HCT116 (cell line): Measurements from ENCODE around the gene ILF2. TPM values are rescaled to one million over a fixed set of nuclear protein-coding genes. Genes with fewer than 3 reads are reported as not detected.

ENCODE experiments used
- ATAC-seq: fragments of 200-7000 bp; cut with Tn5 transposase; 2 replicates; pipeline ENCODE4 v1.9.1; 2020; ENCODE audit warnings: mild to moderate bottlenecking, moderate library complexity
- BruUV-seq: library from RNA; stranded (reverse); fragments of 400-500 nt; replicated peaks from 2 replicates; lab custom pipeline; 2021; lab: Mats Ljungman, UMichigan
- CTCF ChIA-PET: fragments of 300-600 bp; sonication (Branson Sonifier 250); formaldehyde crosslinking; loops from one replicate; lab custom pipeline; 2021; ENCODE audit warnings: antibody characterized with exemption; lab: Charles Lee
- POLR2A ChIA-PET: fragments of 300-600, 350-600 bp; sonication (Branson Sonifier 250); formaldehyde crosslinking; loops from one replicate; lab custom pipeline; 2021; ENCODE audit warnings: antibody characterized with exemption; lab: Charles Lee
- RAD21 ChIA-PET, 2 experiments: fragments of 300-600 bp; sonication (Branson Sonifier 250); formaldehyde crosslinking; loops; one replicate each; lab custom pipeline; 2023; ENCODE audit warnings: low total read pairs in 2 of 2; ENCODE audit not compliant: uncharacterized antibody in 2 of 2, unreplicated experiment in 2 of 2, low non-redundant PET in 1 of 2; lab: Charles Lee
- DNase-seq: peaks from one replicate; pipeline ENCODE4 v3.0.0-alpha.2; 2010; ENCODE audit warnings: low read depth, low spot score
- H2AFZ ChIP-seq: fragments of 200-600 bp; shearing (Covaris generic), sonication (generic); 2 replicates; pipeline ENCODE4 v1.6.1; 2017; ENCODE audit warnings: low read depth, mixed run types, mixed read lengths, antibody characterized with exemption, low read length; ENCODE audit not compliant: poor library complexity, severe bottlenecking
- H3K27ac ChIP-seq: 2 replicates; pipeline ENCODE4 v1.5.1; 2012; ENCODE audit warnings: low read depth, low read length
- H3K27me3 ChIP-seq: fragments of 200-600 bp; sonication (generic); 2 replicates; pipeline ENCODE4 v1.6.1; 2016; ENCODE audit warnings: mixed run types, low read length, mixed read lengths; ENCODE audit not compliant: insufficient read depth
- H3K36me3 ChIP-seq, 2 experiments: fragments of 200-500 bp in 1 of 2; fragments of 200-600 bp in 1 of 2; sonication (Bioruptor generic) in 1 of 2; sonication (generic) in 1 of 2; 2 replicates each; pipeline versions ENCODE4 v1.5.1 to v1.6.1; 2014 to 2016; ENCODE audit warnings: low read length in 2 of 2, inconsistent platforms in 1 of 2, mixed read lengths in 1 of 2, mixed run types in 1 of 2; ENCODE audit not compliant: insufficient read depth in 2 of 2, control insufficient read depth in 1 of 2
- H3K4me1 ChIP-seq, 2 experiments: fragments of 200-600 bp in 1 of 2; sonication (generic) in 1 of 2; 2 replicates each; pipeline versions ENCODE4 v1.5.1 to v1.6.1; 2012 to 2017; ENCODE audit warnings: low read length in 2 of 2, inconsistent platforms in 1 of 2, mild to moderate bottlenecking in 1 of 2, mixed read lengths in 1 of 2, mixed run types in 1 of 2, moderate library complexity in 1 of 2; ENCODE audit not compliant: insufficient read depth in 2 of 2, control insufficient read depth in 1 of 2
- H3K4me2 ChIP-seq: fragments of 200-600 bp; sonication (generic); 2 replicates; pipeline ENCODE4 v1.6.1; 2017; ENCODE audit warnings: mixed run types, low read length, mixed read lengths
- H3K4me3 ChIP-seq, 2 experiments: fragments of 200-600 bp in 1 of 2; sonication (generic) in 1 of 2; replicated peaks in 1 of 2; 2 replicates each; pipeline ENCODE4 v1.5.1; 2011 to 2016; ENCODE audit warnings: low read length in 2 of 2, control low read depth in 1 of 2, low read depth in 1 of 2, mild to moderate bottlenecking in 1 of 2, mixed read lengths in 1 of 2, mixed run types in 1 of 2
- H3K79me2 ChIP-seq: fragments of 200-600 bp; sonication (generic); 2 replicates; pipeline ENCODE4 v1.6.1; 2017; ENCODE audit warnings: mild to moderate bottlenecking, mixed run types, low read length, moderate library complexity, mixed read lengths; ENCODE audit not compliant: insufficient read depth
- H3K9ac ChIP-seq: fragments of 200-600 bp; sonication (generic); 2 replicates; pipeline ENCODE4 v1.6.1; 2016; ENCODE audit warnings: low read length, mixed read lengths
- H3K9me2 ChIP-seq: fragments of 200-600 bp; sonication (generic), shearing (Covaris generic); 2 replicates; pipeline ENCODE4 v1.6.1; 2017; ENCODE audit warnings: mixed run types, mild to moderate bottlenecking, moderate library complexity; ENCODE audit not compliant: insufficient read depth
- H3K9me3 ChIP-seq, 2 experiments: fragments of 200-500 bp in 1 of 2; fragments of 200-600 bp in 1 of 2; sonication (Bioruptor generic) in 1 of 2; sonication (generic) in 1 of 2; 2 replicates each; pipeline ENCODE4 v1.6.1; 2014 to 2017; ENCODE audit warnings: low read length in 2 of 2, mixed read lengths in 2 of 2, inconsistent platforms in 1 of 2, low read depth in 1 of 2, mild to moderate bottlenecking in 1 of 2, mixed run types in 1 of 2, moderate library complexity in 1 of 2; ENCODE audit not compliant: control insufficient read depth in 1 of 2, insufficient read depth in 1 of 2
- H4K20me1 ChIP-seq: fragments of 200-600 bp; sonication (generic), shearing (Covaris generic); 2 replicates; pipeline ENCODE4 v1.6.1; 2017; ENCODE audit warnings: mixed run types, mild to moderate bottlenecking, moderate library complexity; ENCODE audit not compliant: insufficient read depth
- EGR1 ChIP-seq: IDR thresholded peaks from 2 replicates; pipeline ENCODE4 v1.6.1; 2012; ENCODE audit warnings: low read depth
- FOSL1 ChIP-seq: IDR thresholded peaks from 2 replicates; pipeline ENCODE4 v1.6.1; 2012; ENCODE audit warnings: low read depth
- JUND ChIP-seq: IDR thresholded peaks from 2 replicates; pipeline ENCODE4 v1.6.1; 2012
- POLR2A ChIP-seq: IDR thresholded peaks from 2 replicates; pipeline ENCODE4 v1.7.0; 2011; ENCODE audit warnings: borderline replicate concordance; ENCODE audit not compliant: insufficient read depth, insufficient read length; ENCODE audit errors: extremely low read depth
- POLR2AphosphoS5 ChIP-seq: IDR thresholded peaks from 2 replicates; pipeline ENCODE4 v1.6.1; 2011; ENCODE audit warnings: mild to moderate bottlenecking, low read depth, low read length, moderate library complexity
- SIN3A ChIP-seq: IDR thresholded peaks from 2 replicates; pipeline ENCODE4 v1.6.1; 2012; ENCODE audit warnings: low read depth
- intact Hi-C: fragments of 100-400 bp; cut with micrococcal nuclease; formaldehyde crosslinking; loops from 2 replicates; pipeline ENCODE4 v1.10.0; 2022
- total RNA-seq: library from RNA; stranded (reverse); gene quantifications from one replicate; pipeline ENCODE4 v1.2.1, GENCODE V29; 2021; ENCODE audit not compliant: unreplicated experiment

Gene ILF2
- total RNA-seq, 1 experiment from 2014 or later: 335 TPM

GRCh38 chr1:153648000-153648643, 22.7 kb downstream of the ILF2 start:
- Histone ChIP-seq H3K4me3 (no peak overlapping the region), H3K79me2 (peaks cover 20% of the 10 kb centered on the region; the same call in 1 of the 2 replicates), H3K36me3 (peaks cover 28 to 31% of the 10 kb centered on the region in 2 experiments), H4K20me1 (peaks cover 6% of the 10 kb centered on the region; the same call in 1 of the 2 replicates), H3K9me3 (no peaks in the 10 kb centered on the region), H3K4me2 (no peak overlapping the region), H3K9ac (no peak overlapping the region), H3K27ac (no peak overlapping the region), H3K9me2 (no peaks in the 10 kb centered on the region), H2AFZ (no peak overlapping the region), H3K27me3 (no peaks in the 10 kb centered on the region), H3K4me1 (peaks cover 0 to 8% of the 10 kb centered on the region in 2 experiments; a peak in 2 of 4 replicates)
- ATAC-seq (peak; percentile 21), DNase-seq (no peak)
- RAD21 ChIA-PET: no interaction called here
- CTCF ChIA-PET: interaction anchor here (1.5 to 1.6 kb wide), 2 partner anchors 75 to 137 kb away, joined by 4 to 7 read pairs; no protein-coding TSS in a partner anchor
- intact Hi-C loops: no loop called here
- no TSS peak for BruUV-seq
- TF ChIP-seq FOSL1 (no peak), POLR2A (no peak), EGR1 (no peak), POLR2AphosphoS5 (peak; percentile 49; the same call in 1 of the 2 replicates)
- POLR2A ChIA-PET: interaction anchor here (2.8 kb wide), 1 partner anchor 14 kb away, joined by 12 read pairs; the partner anchor contains the start of gene CHTOP

GRCh38 chr1:153647346-153647714, 23.5 kb downstream of the ILF2 start:
- ChIA-PET CTCF (interaction anchor here (1.5 to 1.6 kb wide), 2 partner anchors 75 to 136 kb away, joined by 4 to 7 read pairs; no protein-coding TSS in a partner anchor), RAD21 (no interaction called here), POLR2A (interaction anchor here (2.8 kb wide), 1 partner anchor 13 kb away, joined by 12 read pairs; the partner anchor contains the start of gene CHTOP)
- Histone ChIP-seq H3K4me2 (no peak overlapping the region), H3K9me2 (no peaks in the 10 kb centered on the region), H3K4me1 (peaks cover 0 to 4% of the 10 kb centered on the region in 2 experiments; a peak in 2 of 4 replicates), H3K36me3 (peaks cover 36 to 39% of the 10 kb centered on the region in 2 experiments), H3K27me3 (no peaks in the 10 kb centered on the region), H2AFZ (no peak overlapping the region), H3K4me3 (no peak overlapping the region), H3K9me3 (no peaks in the 10 kb centered on the region), H3K9ac (no peak overlapping the region), H4K20me1 (peaks cover 6% of the 10 kb centered on the region; the same call in 1 of the 2 replicates), H3K27ac (no peak overlapping the region)
- ATAC-seq (peak; percentile 54), DNase-seq (no peak)
- BruUV-seq: no TSS peak
- intact Hi-C loops: no loop called here
- TF ChIP-seq JUND (peak; percentile 43), POLR2AphosphoS5 (0 out of 2 replicates have a peak, but pooled peaks have one; percentile 43), SIN3A (no peak), POLR2A (peak; percentile 18)
- TF ChIP-seq, all 23 proteins: peak for 3
- H3K79me2 ChIP-seq: peaks cover 28% of the 10 kb centered on the region; the same call in 1 of the 2 replicates
